Measurements from ENCODE around the gene MOSMO. TPM values are rescaled to one million over a fixed set of nuclear protein-coding genes. Genes with fewer than 3 reads are reported as not detected.

Gene MOSMO
- total and polyA plus RNA-seq, 4 donors: 3.9 to 13.6 (median 4.5) TPM

DNA sequence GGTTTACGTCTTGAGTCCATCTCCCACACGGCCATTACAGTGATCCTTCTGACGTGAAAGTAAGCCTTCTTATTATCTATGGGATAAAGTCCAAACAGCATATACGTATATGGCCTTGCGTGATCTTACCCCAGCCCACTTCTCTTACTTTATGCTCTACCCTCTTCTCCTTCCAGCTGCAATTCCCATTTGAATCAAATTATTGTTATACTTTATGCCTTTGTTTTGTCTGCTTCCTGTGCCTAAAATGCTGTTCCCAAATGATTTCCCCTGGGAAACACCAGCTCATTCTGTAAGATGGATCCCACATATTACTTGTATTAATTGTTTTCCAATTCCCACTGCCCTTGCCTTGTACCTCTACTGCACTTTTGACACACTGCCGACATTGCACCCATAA, 43.6 kb upstream of the MOSMO start:
- 92% methylated on average over 6 of the region's 6 CpGs for WGBS
- Histone ChIP-seq H3K36me3 (ENCODE audit: control insufficient read depth in 4 of 4, insufficient read depth in 3 of 4, low read depth in 1 of 4, low read length in 3 of 4) (peaks cover 14 to 92% (median 81%) of the 10 kb centered on the region in 4 donors), H3K27ac (ENCODE audit: low read depth in 1 of 2, low read length in 2 of 2) (no peak overlapping the region)

GRCh38 chr16:21971856-21972255, 36.1 kb upstream of the MOSMO start:
- DNase-seq (ENCODE audit: low spot score): no peak
- Histone ChIP-seq H3K36me3 (ENCODE audit: control insufficient read depth in 4 of 4, insufficient read depth in 3 of 4, low read depth in 1 of 4, low read length in 3 of 4) (peaks cover 14 to 93% (median 82%) of the 10 kb centered on the region in 4 donors), H3K9ac (ENCODE audit: low read depth in 1 of 2, low read length in 2 of 2) (no peak overlapping the region), H3K27me3 (ENCODE audit: control insufficient read depth in 4 of 4, insufficient read depth in 4 of 4, low read length in 3 of 4) (no peaks in the 10 kb centered on the region), H3K27ac (ENCODE audit: low read depth in 1 of 2, low read length in 2 of 2) (no peak overlapping the region), H3K4me1 (ENCODE audit: control insufficient read depth in 4 of 4, insufficient read depth in 4 of 4, low read length in 3 of 4) (no peaks in the 10 kb centered on the region), H3K9me3 (ENCODE audit: control insufficient read depth in 4 of 4, low read length in 3 of 4) (no peaks in the 10 kb centered on the region), H3K4me3 (ENCODE audit: low read depth in 1 of 3, low read length in 3 of 3) (no peak overlapping the region)
- TF ChIP-seq JUND (IDR thresholded peaks at IDR 0.05) (no peak), RAD21 (IDR thresholded peaks at IDR 0.05) (no peak), YY1 (IDR thresholded peaks at IDR 0.05) (no peak), EGR1 (IDR thresholded peaks at IDR 0.05; ENCODE audit: low read depth in 2 of 2) (no peak), HNF4G (IDR thresholded peaks at IDR 0.05) (no peak), GABPA (IDR thresholded peaks at IDR 0.05 in 1 of 2, conservative IDR thresholded peaks at IDR 0.05 in 1 of 2) (no peak), FOXA2 (IDR thresholded peaks at IDR 0.05) (no peak), NR2F2 (IDR thresholded peaks at IDR 0.05) (no peak), RXRA (IDR thresholded peaks at IDR 0.05) (no peak), CTCF (IDR thresholded peaks at IDR 0.05; ENCODE audit: low read depth, low read length, missing input control) (no peak), HNF4A (conservative IDR thresholded peaks at IDR 0.05) (no peak), SP1 (IDR thresholded peaks at IDR 0.05) (no peak), FOXA1 (IDR thresholded peaks at IDR 0.05) (no peak)
- TF ChIP-seq, protein P1, sequence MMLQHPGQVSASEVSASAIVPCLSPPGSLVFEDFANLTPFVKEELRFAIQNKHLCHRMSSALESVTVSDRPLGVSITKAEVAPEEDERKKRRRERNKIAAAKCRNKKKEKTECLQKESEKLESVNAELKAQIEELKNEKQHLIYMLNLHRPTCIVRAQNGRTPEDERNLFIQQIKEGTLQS (IDR thresholded peaks at IDR 0.05): no peak
- TF ChIP-seq, protein P2, sequence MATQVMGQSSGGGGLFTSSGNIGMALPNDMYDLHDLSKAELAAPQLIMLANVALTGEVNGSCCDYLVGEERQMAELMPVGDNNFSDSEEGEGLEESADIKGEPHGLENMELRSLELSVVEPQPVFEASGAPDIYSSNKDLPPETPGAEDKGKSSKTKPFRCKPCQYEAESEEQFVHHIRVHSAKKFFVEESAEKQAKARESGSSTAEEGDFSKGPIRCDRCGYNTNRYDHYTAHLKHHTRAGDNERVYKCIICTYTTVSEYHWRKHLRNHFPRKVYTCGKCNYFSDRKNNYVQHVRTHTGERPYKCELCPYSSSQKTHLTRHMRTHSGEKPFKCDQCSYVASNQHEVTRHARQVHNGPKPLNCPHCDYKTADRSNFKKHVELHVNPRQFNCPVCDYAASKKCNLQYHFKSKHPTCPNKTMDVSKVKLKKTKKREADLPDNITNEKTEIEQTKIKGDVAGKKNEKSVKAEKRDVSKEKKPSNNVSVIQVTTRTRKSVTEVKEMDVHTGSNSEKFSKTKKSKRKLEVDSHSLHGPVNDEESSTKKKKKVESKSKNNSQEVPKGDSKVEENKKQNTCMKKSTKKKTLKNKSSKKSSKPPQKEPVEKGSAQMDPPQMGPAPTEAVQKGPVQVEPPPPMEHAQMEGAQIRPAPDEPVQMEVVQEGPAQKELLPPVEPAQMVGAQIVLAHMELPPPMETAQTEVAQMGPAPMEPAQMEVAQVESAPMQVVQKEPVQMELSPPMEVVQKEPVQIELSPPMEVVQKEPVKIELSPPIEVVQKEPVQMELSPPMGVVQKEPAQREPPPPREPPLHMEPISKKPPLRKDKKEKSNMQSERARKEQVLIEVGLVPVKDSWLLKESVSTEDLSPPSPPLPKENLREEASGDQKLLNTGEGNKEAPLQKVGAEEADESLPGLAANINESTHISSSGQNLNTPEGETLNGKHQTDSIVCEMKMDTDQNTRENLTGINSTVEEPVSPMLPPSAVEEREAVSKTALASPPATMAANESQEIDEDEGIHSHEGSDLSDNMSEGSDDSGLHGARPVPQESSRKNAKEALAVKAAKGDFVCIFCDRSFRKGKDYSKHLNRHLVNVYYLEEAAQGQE (IDR thresholded peaks at IDR 0.05): no peak
- TF ChIP-seq, protein P3, sequence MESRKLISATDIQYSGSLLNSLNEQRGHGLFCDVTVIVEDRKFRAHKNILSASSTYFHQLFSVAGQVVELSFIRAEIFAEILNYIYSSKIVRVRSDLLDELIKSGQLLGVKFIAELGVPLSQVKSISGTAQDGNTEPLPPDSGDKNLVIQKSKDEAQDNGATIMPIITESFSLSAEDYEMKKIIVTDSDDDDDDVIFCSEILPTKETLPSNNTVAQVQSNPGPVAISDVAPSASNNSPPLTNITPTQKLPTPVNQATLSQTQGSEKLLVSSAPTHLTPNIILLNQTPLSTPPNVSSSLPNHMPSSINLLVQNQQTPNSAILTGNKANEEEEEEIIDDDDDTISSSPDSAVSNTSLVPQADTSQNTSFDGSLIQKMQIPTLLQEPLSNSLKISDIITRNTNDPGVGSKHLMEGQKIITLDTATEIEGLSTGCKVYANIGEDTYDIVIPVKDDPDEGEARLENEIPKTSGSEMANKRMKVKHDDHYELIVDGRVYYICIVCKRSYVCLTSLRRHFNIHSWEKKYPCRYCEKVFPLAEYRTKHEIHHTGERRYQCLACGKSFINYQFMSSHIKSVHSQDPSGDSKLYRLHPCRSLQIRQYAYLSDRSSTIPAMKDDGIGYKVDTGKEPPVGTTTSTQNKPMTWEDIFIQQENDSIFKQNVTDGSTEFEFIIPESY (IDR thresholded peaks at IDR 0.05): no peak
- 95% methylated on average over 4 of the region's 4 CpGs for WGBS

More for the DNA sequence above, 43.6 kb upstream of the MOSMO start:
- H3K27me3 ChIP-seq (ENCODE audit: control insufficient read depth in 4 of 4, insufficient read depth in 4 of 4, low read length in 3 of 4): no peaks in the 10 kb centered on the region
- H3K4me3 ChIP-seq (ENCODE audit: low read depth in 1 of 3, low read length in 3 of 3): no peak overlapping the region
- TF ChIP-seq RXRA (IDR thresholded peaks at IDR 0.05): no peak
- H3K9ac ChIP-seq (ENCODE audit: low read depth in 1 of 2, low read length in 2 of 2): no peak overlapping the region
- no peak for DNase-seq (ENCODE audit: low spot score)
- H3K9me3 ChIP-seq (ENCODE audit: control insufficient read depth in 4 of 4, low read length in 3 of 4): no peaks in the 10 kb centered on the region
- no peaks in the 10 kb centered on the region for H3K4me1 ChIP-seq (ENCODE audit: control insufficient read depth in 4 of 4, insufficient read depth in 4 of 4, low read length in 3 of 4)

Measured in liver (tissue), 9 donors.